Fibroblast of villous mesenchyme (primary cell): ENCODE data around the gene PIM2. TPM values are rescaled to one million over a fixed set of nuclear protein-coding genes. Genes with fewer than 3 reads are reported as not detected.
A peak's percentile ranks its signal among the peaks of the same experiment; 100 is the strongest.

Experiments used
- DNase-seq: peaks from one replicate; pipeline ENCODE4 v3.0.0-alpha.2; 2010; ENCODE audit warnings: low read depth
- H3K4me3 ChIP-seq: 2 replicates; pipeline ENCODE4 v1.5.1; 2011; ENCODE audit warnings: low read depth, mild to moderate bottlenecking, low read length
- CTCF ChIP-seq: IDR thresholded peaks from 2 replicates; pipeline ENCODE4 v1.5.1; 2012; ENCODE audit warnings: low read depth, mild to moderate bottlenecking, low read length; ENCODE audit not compliant: insufficient read depth
- total RNA-seq: library from RNA; depleted of rRNA; stranded (reverse); fragments of >200 nt; gene quantifications from 2 replicates; pipeline ENCODE4 v1.2.3, GENCODE V29; 2012

The PIM2 gene
- total RNA-seq, 1 donor, result 12.5 TPM

DNA sequence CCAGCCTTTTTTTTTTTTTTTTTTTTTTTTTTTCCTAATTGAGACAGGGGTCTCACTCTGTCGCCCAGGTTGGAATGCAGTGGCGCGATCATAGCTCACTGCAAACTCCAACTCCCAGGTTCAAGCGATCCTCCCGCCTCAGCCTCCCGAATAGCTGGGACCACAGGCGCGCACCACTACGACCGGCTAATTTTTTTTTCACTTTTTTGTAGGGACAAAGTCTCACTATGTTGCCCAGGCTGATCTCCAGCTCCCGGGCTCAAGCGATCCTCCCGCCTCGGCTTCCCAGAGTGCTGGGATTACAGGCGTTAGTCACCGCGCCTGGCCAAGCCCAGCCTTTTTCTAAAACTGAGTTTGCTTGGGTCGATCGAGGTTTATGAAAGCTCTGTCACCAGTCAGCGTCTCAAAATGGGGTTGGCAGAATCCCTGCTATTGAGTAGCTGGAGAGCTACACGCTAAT, 39.8 kb upstream of the PIM2 start:
- peak overlapping the region; percentile 55 for H3K4me3 ChIP-seq
- no peak for TF ChIP-seq CTCF
- peak; percentile 70 for DNase-seq

GRCh38 chrX:48957827-48958634, 39.2 kb upstream of the PIM2 start:
- no peak for TF ChIP-seq CTCF

DNA sequence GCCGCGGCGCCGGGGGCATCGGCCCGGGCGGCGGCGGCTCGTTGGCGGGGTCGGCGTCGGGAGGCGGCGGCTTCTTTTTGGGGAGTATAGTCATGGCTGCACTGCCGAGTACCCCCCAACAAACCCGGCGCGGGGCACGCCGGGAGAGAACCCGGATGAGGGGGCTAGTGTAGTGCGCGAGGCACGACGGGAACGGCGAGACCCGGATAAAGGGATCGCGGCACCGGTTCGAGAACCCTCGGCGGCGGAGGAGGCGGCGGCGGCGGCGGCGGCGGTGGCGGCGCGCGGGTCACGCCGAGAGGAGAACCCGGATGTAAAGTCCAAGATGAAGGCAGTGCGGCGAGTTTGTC, 38.6 kb upstream of the PIM2 start, which contains the start of gene OTUD5:
Gene OTUD5, minus strand, starts transcription at position 131 of the 350 bp plus-strand sequence. Its CDS starts 37 bp downstream, at position 94.
- TF ChIP-seq CTCF, result no peak
- DNase-seq, result no peak
- H3K4me3 ChIP-seq, result peak within 1 kb of the TSS; percentile 68

More at GRCh38 chrX:48957827-48958634, 39.2 kb upstream of the PIM2 start:
- DNase-seq, result peak; percentile 99
- H3K4me3 ChIP-seq, result peak overlapping the region; percentile 68

DNA sequence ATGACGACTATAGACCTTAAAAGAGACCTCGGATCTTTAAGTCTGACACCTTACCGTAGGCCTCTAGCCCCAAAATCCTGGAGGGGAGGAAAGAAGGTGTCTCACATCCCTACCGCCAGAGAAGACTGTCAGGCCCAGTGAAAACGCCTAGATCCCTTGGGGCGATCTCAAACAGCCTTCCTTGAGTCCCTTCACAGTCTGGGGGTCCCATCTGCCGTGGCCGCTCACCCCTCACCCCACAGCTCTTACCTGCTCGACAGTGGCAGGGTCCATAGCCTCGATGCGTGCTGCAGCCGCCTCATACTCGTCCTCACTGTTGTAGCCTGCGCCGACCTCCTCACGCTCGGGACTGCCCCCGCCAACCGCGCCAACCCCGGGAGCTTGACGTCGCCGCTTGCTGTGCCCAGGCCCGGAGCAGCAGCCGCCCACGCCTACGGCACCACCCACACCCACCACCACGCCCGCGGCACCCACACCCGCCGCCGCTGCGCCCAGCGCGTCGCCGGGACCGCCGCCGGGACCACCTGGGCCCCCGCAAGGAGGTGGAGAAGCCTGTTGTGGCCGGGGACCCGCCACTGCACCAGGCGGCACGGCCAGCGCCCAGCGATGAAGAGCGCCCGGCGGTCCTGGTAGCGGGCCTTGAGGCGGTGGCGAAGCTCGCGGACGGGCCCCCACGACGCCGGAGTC, 38.0 kb upstream of the PIM2 start:
- no peak for DNase-seq
- peak overlapping the region; percentile 68 for H3K4me3 ChIP-seq
- TF ChIP-seq CTCF, result no peak

DNA sequence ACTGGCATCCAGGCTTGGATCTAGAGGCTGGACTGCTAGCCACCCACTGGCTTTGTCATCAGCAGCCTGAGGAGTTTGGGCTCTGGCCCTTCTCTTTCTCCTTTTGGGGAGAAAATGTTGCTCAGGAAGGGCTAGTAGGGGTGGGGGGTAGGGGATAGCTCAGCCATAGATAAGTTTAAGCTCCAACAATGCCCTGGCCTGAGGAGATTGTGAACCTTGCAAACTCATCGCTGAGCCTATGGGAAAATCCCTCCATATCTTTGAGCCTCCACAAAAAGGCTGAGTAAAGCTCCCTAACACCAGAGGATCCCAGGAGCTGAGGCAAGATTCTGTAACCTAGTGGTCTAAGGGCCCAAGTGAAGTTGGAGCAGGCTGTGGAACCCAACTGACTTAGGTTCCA, 29.8 kb upstream of the PIM2 start:
- no peak for TF ChIP-seq CTCF
- no peak overlapping the region for H3K4me3 ChIP-seq
- no peak for DNase-seq

GRCh38 chrX:48945517-48946348, 26.9 kb upstream of the PIM2 start:
- H3K4me3 ChIP-seq, result no peak overlapping the region
- DNase-seq, result peak; percentile 57
- TF ChIP-seq CTCF, result peak; percentile 71
